Measurements from ENCODE around the gene USP48.

- TF ChIP-seq CTCF (IDR thresholded peaks at IDR 0.05) (no peak), POLR2A (IDR thresholded peaks at IDR 0.05) (no peak)
Measured at GRCh38 chr1:21824926-21825325, 42.0 kb upstream of the USP48 start.

Data from Peyer's patch (tissue), 4 donors.